AG09309 (cell line): Measurements from ENCODE around the gene MVD.

ENCODE experiments used
- DNase-seq: peaks from one replicate; pipeline ENCODE4 v3.0.0-alpha.2; 2010; ENCODE audit warnings: low read depth
- H3K4me3 ChIP-seq: 2 replicates; pipeline ENCODE4 v1.5.1; 2011; ENCODE audit warnings: mild to moderate bottlenecking, low read depth, low read length, moderate library complexity; ENCODE audit not compliant: control insufficient read depth
- CTCF ChIP-seq: IDR thresholded peaks from 2 replicates; pipeline ENCODE4 v1.5.1; 2011; ENCODE audit warnings: mild to moderate bottlenecking, low read depth, low read length, inconsistent platforms; ENCODE audit not compliant: insufficient read depth, control insufficient read depth; ENCODE audit errors: missing control alignments

The MVD gene

GRCh38 chr16:88655733-88656281, 7.1 kb downstream of the MVD start:
- DNase-seq, result no peak
- H3K4me3 ChIP-seq, result no peak overlapping the region
- TF ChIP-seq CTCF, result no peak

GRCh38 chr16:88655053-88655732, 7.7 kb downstream of the MVD start:
- no peak for TF ChIP-seq CTCF
- DNase-seq, result no peak
- H3K4me3 ChIP-seq, result no peak overlapping the region

- no peak overlapping the region for H3K4me3 ChIP-seq
- TF ChIP-seq CTCF, result no peak
- DNase-seq, result no peak
Measured at GRCh38 chr16:88654363-88655052, 8.4 kb downstream of the MVD start.

- H3K4me3 ChIP-seq, result no peak overlapping the region
- TF ChIP-seq CTCF, result no peak
- no peak for DNase-seq
Measured at GRCh38 chr16:88653596-88654362, 9.1 kb downstream of the MVD start.

- DNase-seq, result no peak
- no peak for TF ChIP-seq CTCF
- H3K4me3 ChIP-seq, result no peak overlapping the region
Measured at GRCh38 chr16:88653101-88653500, 9.8 kb downstream of the MVD start.

GRCh38 chr16:88652762-88653063, 10.2 kb downstream of the MVD start:
- H3K4me3 ChIP-seq, result no peak overlapping the region
- DNase-seq, result no peak
- TF ChIP-seq CTCF, result no peak
